Erythroblast (primary cell): ENCODE data around the gene DRC7.

Experiments
- DNase-seq, 2 experiments: peaks; one replicate each; lab custom pipeline; 2025; lab: John Stamatoyannopoulos, UW
- GATA1 ChIP-seq: IDR thresholded peaks from 2 replicates; pipeline ENCODE4 v1.6.1; 2011; ENCODE audit warnings: low read depth, mild to moderate bottlenecking, control low read depth, low read length, moderate library complexity
- POLR2A ChIP-seq: IDR thresholded peaks from 2 replicates; pipeline ENCODE4 v1.6.1; 2011; ENCODE audit warnings: mild to moderate bottlenecking, low read length

The DRC7 gene

DNA sequence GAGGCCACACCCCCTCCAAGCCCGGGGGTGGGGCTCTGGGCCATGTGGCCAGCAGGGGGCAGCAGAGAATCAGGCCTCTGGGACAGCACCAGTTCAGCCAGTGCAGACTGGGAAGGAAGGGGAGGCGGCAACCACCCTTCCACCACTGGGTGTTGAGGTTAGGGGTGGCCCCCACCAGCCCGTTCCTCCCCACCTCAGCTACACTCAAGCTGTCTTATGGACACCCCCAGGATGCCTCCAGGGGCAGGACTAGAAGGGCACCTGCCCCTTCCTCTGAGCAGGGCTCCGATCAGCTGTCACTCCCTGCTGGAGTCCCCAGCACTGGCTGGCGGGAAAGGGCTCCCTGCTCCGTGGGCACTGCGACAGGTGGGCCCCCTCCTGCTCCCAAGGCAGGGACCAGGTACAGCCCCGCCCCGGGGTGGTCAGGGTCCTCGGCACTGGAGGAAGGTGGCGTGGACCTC lies 62.8 kb downstream of the DRC7 start:
- TF ChIP-seq GATA1 (no peak), POLR2A (no peak)

DNA sequence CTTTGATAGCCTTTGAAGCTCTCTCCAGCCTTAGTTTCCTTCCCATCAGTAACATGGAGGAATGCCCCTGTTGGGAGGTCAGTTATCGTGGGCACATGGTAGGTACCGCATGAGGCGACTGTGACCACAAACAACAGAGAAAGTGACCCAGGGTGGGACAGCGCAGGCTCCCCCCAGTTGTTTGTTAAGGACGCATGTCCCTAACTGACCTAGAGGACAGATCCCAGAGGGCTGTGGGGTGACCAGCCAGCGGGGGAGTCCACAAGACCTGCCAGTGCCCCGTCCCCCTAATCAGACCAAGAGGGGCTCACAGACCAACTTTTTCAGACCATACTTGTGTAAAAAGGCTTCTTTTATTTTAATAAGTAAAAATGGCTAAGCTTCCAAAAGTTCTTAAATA lies 63.3 kb downstream of the DRC7 start:
- no peak for DNase-seq

More for the DNA sequence above, 62.8 kb downstream of the DRC7 start:
- DNase-seq = peak; percentile 81 to 91

DNA sequence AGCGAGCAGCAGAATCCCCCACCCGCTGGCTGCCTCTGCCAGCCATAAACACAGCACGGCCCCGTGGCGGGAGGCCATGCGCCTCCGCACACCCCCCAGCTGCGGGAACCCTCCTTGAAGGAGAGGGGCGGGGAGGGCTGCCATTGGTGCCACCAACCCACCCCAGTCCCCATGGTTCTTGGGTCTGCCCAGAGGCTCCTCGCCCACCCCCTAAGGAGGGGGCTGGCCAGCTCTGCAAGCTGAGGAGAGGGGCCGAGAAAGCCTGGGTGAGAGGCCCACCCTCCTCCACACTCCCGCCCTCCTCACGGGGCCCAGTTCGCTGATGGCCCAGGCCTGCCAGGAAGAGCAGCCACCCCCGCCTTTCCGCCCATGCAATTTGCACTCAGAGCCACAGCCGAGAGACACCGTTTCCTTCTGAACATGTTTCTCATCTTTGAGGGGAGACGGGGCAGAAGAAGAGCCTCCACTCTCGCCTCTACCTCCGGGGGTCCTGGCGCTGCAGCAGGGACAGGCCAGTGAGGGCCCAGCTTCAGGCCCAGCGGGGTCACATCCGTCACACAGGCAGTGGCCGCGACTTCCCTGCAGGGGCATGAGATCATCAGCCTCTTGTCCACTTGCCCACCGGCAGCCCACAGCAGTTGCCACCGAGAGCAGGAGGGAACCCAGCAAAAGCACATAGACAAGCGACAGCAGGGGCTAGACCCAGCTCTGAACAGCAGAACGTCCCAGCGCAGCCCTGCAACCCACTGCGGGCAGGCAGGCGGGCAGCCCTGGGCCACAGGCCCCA lies 63.9 kb downstream of the DRC7 start:
- DNase-seq = no peak

More for the DNA sequence above, 63.3 kb downstream of the DRC7 start:
- TF ChIP-seq POLR2A (no peak), GATA1 (no peak)

DNA sequence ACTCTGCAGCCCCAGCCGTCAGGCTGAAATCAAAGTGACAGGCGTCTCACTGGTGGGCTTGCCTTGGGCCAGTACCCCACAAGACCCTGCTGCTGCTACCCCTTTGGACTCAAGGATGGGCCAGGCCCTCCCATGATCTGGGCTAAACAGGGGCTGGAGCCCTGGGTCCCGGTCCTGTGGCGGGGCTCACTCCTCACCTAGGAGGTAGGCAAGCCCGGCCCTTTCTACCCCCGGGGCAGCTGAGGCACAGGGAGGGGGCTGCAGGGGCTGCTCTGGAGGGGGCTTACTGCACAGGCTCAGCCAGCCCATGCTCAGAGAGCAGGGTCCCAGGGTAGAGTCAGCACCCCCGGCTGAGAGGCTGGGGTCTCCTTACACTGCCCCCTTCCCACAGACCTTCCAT lies 64.5 kb downstream of the DRC7 start:
- no peak for DNase-seq
- TF ChIP-seq POLR2A (no peak), GATA1 (no peak)

More for the DNA sequence above, 63.9 kb downstream of the DRC7 start:
- no peak for TF ChIP-seq POLR2A
- TF ChIP-seq GATA1 = no peak

DNA sequence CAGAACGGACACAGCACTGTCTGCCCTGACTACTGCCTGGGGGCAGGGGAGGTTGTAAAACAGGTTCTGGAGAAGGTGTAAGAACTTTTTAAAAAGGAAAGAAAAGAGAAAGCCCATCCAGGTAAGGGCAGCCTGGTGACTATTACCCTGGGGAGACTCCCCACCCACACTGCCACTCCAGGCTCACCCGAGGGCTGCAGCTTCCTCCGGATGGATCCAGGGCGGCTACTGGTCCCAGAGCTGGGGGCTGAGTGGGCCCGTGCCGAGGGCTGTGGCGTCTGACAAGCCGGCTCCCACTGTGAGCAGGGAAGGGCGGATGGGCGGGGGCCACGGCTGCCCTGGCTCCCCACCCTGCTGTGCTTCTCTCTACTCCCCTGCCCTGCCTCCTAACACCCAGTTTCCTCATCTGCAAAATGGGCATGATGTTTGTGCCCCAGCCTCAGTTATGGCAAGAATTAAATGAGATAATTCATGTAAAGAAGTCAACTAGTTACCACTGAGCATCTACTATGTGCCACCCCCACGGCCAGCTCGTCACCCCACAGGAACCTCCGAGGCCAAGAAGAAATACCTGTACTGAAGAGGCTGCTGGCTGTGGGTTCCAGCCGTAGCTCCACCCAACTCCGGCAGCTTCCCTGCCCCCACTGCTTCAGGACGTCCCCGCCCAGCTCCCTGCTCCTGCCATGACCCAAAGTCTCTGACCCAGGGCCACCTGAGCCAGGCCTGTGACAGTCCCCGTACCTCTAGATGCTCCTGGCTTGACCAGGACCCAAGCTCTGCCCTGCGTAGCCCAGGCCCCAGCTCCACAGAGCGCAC lies 65.1 kb downstream of the DRC7 start:
- no peak for TF ChIP-seq GATA1
- no peak for TF ChIP-seq POLR2A
- no peak for DNase-seq

DNA sequence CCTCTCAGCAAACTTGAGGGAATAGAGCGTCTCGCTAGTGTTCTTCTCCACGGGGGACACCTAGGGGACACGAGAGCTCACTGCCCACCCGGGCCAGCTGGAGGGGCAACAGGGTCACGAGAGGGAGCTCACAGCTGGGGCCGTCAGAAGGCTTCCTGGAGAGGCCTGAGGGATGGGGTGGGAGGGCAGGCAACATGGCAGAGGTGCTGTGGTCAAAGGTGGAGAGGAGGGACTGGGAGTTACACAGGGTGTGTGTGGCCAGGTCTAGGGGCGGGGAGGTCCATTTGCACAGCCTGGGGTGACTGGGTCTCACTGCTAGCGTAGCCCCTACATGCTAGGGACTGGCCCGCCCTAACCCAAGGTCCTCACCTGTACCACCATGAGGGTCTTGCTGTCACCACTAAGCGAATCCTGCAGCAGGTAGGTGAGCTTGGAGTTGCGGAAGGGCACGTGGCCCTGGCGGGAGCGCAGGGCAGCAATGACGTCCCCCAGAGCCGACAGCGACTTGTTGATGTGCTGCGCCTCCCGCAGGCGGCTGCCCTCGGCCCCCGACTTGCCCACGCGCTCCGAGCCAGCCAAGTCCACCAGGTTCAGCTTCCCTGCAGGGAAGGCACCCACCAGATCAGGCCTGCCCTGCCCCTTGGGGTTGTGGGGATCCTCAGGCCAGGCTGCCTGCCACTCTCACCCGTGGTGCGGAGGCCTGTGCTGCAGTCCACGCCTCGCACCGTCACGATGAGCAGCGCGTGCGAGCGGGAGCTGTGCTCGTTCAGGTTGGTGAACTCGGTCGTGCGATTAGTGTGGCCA lies 66.0 kb downstream of the DRC7 start:
- TF ChIP-seq GATA1 (no peak), POLR2A (no peak)
- no peak for DNase-seq

DNA sequence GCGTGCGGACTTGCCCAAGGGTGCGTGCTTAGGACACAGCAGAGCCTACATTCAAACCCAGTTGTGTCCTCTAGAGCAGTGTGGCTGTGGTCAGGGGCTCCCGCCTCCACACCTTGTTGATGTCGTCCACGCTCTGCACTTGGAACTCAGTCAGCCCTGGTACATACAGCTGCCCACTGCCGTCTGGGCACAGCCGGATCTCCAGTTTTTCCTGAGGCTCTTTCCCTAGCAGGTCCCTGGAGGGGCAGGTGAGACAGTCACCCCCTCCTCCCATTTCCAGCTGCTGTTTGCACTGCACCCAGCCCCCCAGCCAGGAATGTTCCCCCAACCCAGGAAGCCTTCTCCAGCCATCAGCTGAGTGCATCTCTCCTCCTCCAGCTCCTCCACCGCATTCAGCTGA lies 66.7 kb downstream of the DRC7 start:
- TF ChIP-seq POLR2A (no peak), GATA1 (no peak)
- DNase-seq = no peak

DNA sequence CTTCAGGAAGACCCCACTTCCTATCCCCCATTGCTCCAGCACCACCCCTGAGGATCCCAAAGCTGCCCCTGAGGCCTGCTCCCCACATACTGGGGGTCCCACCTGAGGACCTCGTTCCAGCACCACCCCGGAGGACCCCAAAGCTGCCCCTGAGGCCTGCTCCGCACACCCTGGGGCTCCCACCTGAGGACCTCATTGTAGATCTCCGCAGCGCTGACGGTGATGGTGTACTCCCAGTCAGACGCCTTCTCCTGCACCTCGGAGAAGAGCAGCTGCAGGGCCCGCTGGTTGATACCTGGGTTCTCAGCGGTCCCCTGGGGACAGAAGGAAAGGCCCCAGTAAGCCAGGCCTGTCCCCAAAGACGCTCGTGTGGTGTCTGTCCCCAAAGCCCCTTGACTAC lies 67.4 kb downstream of the DRC7 start:
- TF ChIP-seq GATA1 (no peak), POLR2A (no peak)
- no peak for DNase-seq

DNA sequence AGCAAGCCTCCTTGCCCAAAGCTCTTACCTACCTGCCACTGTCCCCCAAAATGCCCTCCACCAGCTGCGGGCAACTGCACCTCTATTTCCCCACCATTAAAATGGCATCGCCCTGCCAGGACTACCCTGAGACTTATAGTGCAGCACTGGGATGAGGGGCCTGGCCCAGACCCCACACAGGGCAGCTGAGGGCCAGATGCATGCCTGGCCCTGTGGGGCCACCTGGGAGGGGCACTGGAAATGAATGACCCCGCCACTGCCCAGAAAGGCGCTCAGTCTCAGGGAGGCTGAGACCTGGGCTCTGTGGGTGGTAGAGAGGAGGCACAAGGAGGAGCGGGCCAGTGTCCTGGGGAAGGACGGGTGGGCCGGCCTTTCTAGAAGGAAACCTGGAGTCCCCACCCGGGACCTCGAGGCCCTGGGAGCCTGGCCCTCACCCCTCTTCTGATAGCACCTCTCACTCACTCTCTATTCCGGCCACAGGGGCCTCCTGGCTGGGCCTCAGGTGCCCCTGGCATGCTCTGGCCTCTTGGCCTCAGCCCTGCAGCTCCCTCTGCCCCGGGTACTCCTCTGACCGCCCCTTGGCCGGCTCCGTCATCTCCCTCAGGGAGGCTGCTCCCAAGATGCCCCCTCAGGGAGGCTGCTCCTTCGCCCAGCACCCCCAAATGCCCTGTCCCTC lies 67.9 kb downstream of the DRC7 start:
- TF ChIP-seq GATA1 (no peak), POLR2A (no peak)
- no peak for DNase-seq

DNA sequence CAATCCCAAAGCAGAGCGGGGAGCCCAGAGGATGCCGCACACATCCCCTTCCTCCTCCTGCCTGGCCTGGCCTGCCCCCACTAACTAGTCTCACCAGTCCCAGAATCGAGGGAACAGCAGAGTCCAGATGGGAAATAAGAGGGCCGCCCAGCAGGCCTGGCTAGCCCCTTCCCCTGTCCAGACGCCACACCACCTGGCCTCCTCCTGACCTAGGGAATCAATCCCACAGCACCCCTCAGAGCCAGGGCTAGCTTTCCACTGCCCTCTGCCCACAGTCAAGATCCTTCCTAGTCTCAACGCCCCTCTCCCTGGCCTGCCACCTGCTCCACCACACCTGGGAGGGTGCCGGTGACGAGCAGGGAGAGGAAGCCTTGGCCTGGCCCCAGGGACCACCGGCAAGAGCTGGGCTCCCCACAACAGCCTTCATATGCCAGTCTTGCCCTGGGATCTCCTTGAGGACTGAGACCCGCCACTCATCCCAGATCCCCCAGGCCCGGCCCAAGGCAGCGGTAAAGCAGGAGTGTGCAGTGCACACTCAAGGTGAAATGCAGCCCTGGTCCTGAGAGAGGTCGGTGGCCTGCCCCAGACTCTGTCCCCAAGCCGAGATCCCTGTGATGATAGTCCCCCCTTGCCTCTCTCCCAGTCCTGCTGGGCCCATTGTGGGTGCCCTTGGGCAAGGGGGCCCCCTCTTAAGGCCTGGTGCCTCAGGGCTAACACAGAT lies 68.8 kb downstream of the DRC7 start:
- TF ChIP-seq GATA1 (no peak), POLR2A (no peak)
- DNase-seq = no peak

DNA sequence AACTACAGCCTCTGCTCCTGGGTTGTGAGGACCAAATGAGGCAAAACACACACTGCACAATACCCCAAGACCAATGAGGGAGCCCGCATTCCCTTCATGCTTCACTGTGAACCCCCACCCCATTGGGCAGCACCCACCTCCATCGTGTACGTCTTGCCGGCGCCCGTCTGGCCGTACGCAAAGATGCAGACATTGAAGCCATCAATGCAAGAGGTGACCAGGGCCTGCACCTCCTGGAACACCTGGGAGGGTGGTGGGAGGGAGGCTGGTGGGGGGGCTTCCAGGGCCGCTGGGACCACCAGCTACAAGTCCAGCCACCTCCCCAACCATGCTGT lies 69.4 kb downstream of the DRC7 start:
- no peak for DNase-seq
- TF ChIP-seq GATA1 (no peak), POLR2A (no peak)

DNA sequence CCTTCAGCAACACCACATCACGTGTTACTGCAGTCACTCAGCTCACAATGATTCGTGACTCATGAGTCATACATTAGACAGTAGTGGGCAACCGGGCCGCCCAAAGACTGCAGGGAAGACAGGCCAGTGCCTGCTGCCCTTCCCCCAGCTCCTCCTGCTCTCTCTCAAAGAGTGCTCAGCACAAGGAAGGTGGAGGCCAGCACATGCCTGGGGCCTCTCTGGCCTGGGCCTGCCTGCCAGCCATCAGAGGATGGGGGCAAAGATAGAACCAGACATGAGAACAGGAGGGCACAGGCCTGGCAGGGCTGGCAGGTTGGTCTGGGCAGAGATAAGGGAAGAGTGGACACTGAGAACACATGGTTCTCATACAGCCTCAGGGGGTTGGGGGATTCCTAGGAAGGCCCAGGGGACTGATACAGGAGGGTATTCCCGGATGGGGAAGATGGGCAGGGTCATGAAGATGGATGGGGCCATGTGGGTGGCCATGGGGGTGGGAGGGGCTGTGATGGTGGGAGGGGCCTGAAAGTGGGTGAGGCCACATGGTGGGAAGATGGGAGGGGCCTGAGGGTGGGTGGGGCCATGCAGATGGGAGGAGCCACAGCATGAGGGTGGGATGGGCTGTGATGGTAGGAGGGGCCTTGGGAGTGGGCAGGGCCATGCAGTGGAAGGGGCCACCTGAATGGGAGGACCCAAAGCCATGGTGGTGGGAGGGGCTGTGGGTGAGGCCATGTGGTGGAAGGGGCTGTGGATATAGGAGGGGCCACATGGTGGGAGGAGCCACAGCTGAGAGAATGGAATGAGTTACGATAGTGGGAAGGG lies 69.9 kb downstream of the DRC7 start:
- TF ChIP-seq GATA1 (no peak), POLR2A (no peak)
- DNase-seq = peak; percentile 64 to 67
